IPS-18a (cell line): ENCODE results near the gene RC3H2.
A peak's percentile ranks its signal among the peaks of the same experiment; 100 is the strongest.
"Not testable (repeated sequence)": the region's sequence is repeated elsewhere in the genome, so short reads cannot be mapped to it uniquely, and the experiment has no call there.

Experiments
- H3K27ac ChIP-seq: one replicate; pipeline ENCODE4 v1.5.1; 2013; ENCODE audit warnings: low read length
- H3K27me3 ChIP-seq: one replicate; pipeline ENCODE4 v1.6.1; 2013; ENCODE audit warnings: mild to moderate bottlenecking, low read length; ENCODE audit not compliant: control insufficient read depth, insufficient read depth
- H3K36me3 ChIP-seq: one replicate; pipeline ENCODE4 v1.6.1; 2013; ENCODE audit warnings: low read depth, low read length; ENCODE audit not compliant: control insufficient read depth
- H3K4me1 ChIP-seq: one replicate; pipeline ENCODE4 v1.6.1; 2013; ENCODE audit warnings: low read depth, low read length; ENCODE audit not compliant: control insufficient read depth
- H3K4me3 ChIP-seq: one replicate; pipeline ENCODE4 v1.5.1; 2013; ENCODE audit warnings: low read length
- H3K9ac ChIP-seq: one replicate; pipeline ENCODE4 v1.6.1; 2013; ENCODE audit warnings: mild to moderate bottlenecking, low read length, moderate library complexity
- H3K9me3 ChIP-seq: one replicate; pipeline ENCODE4 v1.6.1; 2013; ENCODE audit warnings: low read depth, low read length; ENCODE audit not compliant: control insufficient read depth

Gene RC3H2

GRCh38 chr9:122912964-122913673 is 8.0 kb upstream of the RC3H2 start, which contains the start of gene ZBTB6:
Gene ZBTB6 (minus strand): TSS chr9:122913323. CDS start chr9:122912072, 1,251 bp downstream.
- Histone ChIP-seq H3K4me3 (peak within 1 kb of the TSS; percentile 95), H3K36me3 (peaks cover 20% of the 10 kb centered on the region), H3K9ac (peak within 1 kb of the TSS; percentile 90), H3K27ac (peak within 1 kb of the TSS; percentile 95), H3K4me1 (peaks cover 4% of the 10 kb centered on the region), H3K9me3 (no peaks in the 10 kb centered on the region), H3K27me3 (no peaks in the 10 kb centered on the region)

GRCh38 chr9:122912671-122912963 is 7.5 kb upstream of the RC3H2 start:
- Histone ChIP-seq H3K36me3 (peaks cover 20% of the 10 kb centered on the region), H3K9ac (peak overlapping the region; percentile 90), H3K4me1 (peaks cover 4% of the 10 kb centered on the region), H3K27ac (peak overlapping the region; percentile 95), H3K4me3 (peak overlapping the region; percentile 95), H3K9me3 (no peaks in the 10 kb centered on the region), H3K27me3 (no peaks in the 10 kb centered on the region)

DNA sequence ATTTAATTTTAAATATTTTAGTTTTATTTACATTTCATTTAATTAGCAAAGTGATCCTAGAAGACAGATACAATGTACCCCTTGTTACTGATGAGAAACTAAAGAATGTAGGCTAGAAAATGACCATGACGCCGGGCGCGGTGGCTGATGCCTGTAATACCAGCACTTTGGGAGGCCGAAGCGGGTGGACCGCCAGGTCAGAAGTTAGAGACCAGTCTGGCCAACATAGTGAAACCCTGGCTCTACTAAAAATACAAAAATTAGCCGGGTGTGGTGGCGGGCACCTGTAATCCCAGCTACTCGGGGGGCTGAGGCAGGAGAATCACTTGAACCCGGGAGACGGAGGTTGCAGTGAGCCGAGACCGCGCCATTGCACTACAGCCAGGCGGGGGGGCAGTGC is 963 bp upstream of the RC3H2 start:
- not testable (repeated sequence) for H3K27ac ChIP-seq, H3K4me3 ChIP-seq

GRCh38 chr9:122904466-122904822 is 715 bp downstream of the RC3H2 start:
- H3K4me3 ChIP-seq = peak overlapping the region; percentile 99
- peak overlapping the region; percentile 100 for H3K9ac ChIP-seq
- H3K36me3 ChIP-seq = peaks cover 2% of the 10 kb centered on the region
- H3K4me1 ChIP-seq = peaks cover 11% of the 10 kb centered on the region
- H3K27ac ChIP-seq = peak overlapping the region; percentile 92
- H3K27me3 ChIP-seq = no peaks in the 10 kb centered on the region
- no peaks in the 10 kb centered on the region for H3K9me3 ChIP-seq

More for the DNA sequence above, 963 bp upstream of the RC3H2 start:
- not testable (repeated sequence) for H3K9me3 ChIP-seq, H3K27me3 ChIP-seq, H3K9ac ChIP-seq
- Histone ChIP-seq H3K36me3 (peaks cover 14% of the 10 kb centered on the region), H3K4me1 (peaks cover 11% of the 10 kb centered on the region)

DNA sequence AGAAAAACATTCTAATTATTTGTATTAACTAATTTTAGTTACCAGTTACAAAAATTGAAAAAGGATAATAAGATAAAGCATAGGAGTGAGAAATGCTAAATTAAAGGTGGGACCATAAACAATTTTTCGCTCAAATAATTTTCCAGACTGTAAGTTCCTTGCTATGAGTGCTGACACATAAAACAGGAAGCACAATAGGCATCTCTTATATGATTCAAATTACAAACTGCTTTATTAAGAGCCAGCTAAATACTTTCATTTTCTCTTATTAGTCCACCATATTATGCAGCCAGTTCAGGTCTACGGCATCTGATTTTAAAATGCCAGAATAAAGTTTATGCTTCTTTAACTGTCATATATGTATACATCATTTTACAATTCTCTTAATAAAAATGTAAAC is 4.4 kb downstream of the RC3H2 start:
- Histone ChIP-seq H3K27ac (no peak overlapping the region), H3K27me3 (no peaks in the 10 kb centered on the region), H3K9me3 (no peaks in the 10 kb centered on the region), H3K9ac (no peak overlapping the region), H3K36me3 (peaks cover 12% of the 10 kb centered on the region), H3K4me1 (peaks cover 11% of the 10 kb centered on the region), H3K4me3 (no peak overlapping the region)

- Histone ChIP-seq H3K9ac (no peak overlapping the region), H3K4me1 (peaks cover under 1% of the 10 kb centered on the region), H3K36me3 (peaks cover 31% of the 10 kb centered on the region), H3K9me3 (no peaks in the 10 kb centered on the region), H3K4me3 (no peak overlapping the region), H3K27ac (no peak overlapping the region), H3K27me3 (no peaks in the 10 kb centered on the region)
Measured at GRCh38 chr9:122897969-122898368, 7.2 kb downstream of the RC3H2 start.

DNA sequence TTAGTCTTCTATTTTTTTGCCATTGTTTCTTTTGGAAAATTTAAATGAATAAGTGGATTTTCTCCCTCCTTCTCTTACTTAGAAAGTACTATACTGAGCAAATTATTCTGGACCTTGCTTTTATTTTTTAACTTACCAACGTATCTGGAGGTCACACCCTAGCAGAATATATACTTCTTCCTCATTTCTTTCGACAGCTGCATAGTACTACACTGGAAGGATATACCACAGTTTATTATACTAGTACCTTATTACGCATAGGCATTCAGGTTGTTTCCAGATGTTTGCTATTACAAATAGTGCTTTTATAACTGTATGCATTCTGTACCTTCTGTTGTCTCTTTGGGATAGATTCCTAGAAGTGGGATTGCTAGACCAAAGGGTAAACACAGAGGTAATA is 16.7 kb downstream of the RC3H2 start:
- no peak overlapping the region for H3K9ac ChIP-seq
- H3K4me3 ChIP-seq = no peak overlapping the region
- peaks cover 52% of the 10 kb centered on the region for H3K36me3 ChIP-seq
- H3K27ac ChIP-seq = no peak overlapping the region
- H3K9me3 ChIP-seq = no peaks in the 10 kb centered on the region
- no peaks in the 10 kb centered on the region for H3K4me1 ChIP-seq
- no peaks in the 10 kb centered on the region for H3K27me3 ChIP-seq

- peaks cover 52% of the 10 kb centered on the region for H3K36me3 ChIP-seq
- H3K9me3 ChIP-seq = no peaks in the 10 kb centered on the region
- no peaks in the 10 kb centered on the region for H3K4me1 ChIP-seq
- H3K27me3 ChIP-seq = no peaks in the 10 kb centered on the region
- no peak overlapping the region for H3K27ac ChIP-seq
- no peak overlapping the region for H3K4me3 ChIP-seq
- no peak overlapping the region for H3K9ac ChIP-seq
Measured at GRCh38 chr9:122883125-122883524, 22.0 kb downstream of the RC3H2 start.

GRCh38 chr9:122879443-122879842 is 25.7 kb downstream of the RC3H2 start:
- Histone ChIP-seq H3K27ac (no peak overlapping the region), H3K9me3 (no peaks in the 10 kb centered on the region), H3K36me3 (peaks cover 77% of the 10 kb centered on the region), H3K27me3 (no peaks in the 10 kb centered on the region), H3K4me3 (no peak overlapping the region), H3K4me1 (no peaks in the 10 kb centered on the region), H3K9ac (no peak overlapping the region)

DNA sequence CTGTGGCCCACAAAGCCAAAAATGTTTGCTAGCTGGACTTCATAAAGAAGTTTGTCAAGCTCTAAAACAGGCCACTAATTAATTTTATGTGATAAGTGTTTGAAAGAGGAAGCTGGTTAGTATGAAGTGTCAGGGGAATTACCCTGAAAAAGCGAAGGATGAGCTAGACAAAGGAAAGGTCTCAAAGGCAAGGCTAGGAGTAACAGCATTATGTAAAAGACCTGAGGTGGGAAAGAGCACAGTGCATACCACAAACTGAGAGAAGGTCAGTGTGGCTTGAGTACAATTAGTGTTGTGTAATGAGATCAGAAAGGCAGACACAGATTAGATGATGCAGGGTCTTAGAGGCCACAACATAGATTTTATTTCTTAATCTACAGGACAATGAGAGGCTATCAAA is 29.6 kb downstream of the RC3H2 start:
- peaks cover 71% of the 10 kb centered on the region for H3K36me3 ChIP-seq
- H3K4me3 ChIP-seq = no peak overlapping the region

GRCh38 chr9:122867276-122867675 is 37.9 kb downstream of the RC3H2 start:
- not testable (repeated sequence) for H3K27ac ChIP-seq, H3K4me3 ChIP-seq, H3K9ac ChIP-seq, H3K27me3 ChIP-seq, H3K9me3 ChIP-seq, H3K4me1 ChIP-seq
- peaks cover 30% of the 10 kb centered on the region for H3K36me3 ChIP-seq

More for the DNA sequence above, 29.6 kb downstream of the RC3H2 start:
- no peaks in the 10 kb centered on the region for H3K4me1 ChIP-seq
- H3K27me3 ChIP-seq = no peaks in the 10 kb centered on the region
- no peak overlapping the region for H3K27ac ChIP-seq
- no peaks in the 10 kb centered on the region for H3K9me3 ChIP-seq
- H3K9ac ChIP-seq = no peak overlapping the region

- no peaks in the 10 kb centered on the region for H3K4me1 ChIP-seq
- no peak overlapping the region for H3K4me3 ChIP-seq
- H3K9ac ChIP-seq = no peak overlapping the region
- H3K27me3 ChIP-seq = no peaks in the 10 kb centered on the region
- peaks cover 20% of the 10 kb centered on the region for H3K36me3 ChIP-seq
- no peak overlapping the region for H3K27ac ChIP-seq
- H3K9me3 ChIP-seq = no peaks in the 10 kb centered on the region
Measured at GRCh38 chr9:122866079-122866478, 39.1 kb downstream of the RC3H2 start.
